ENCODE data around the gene ATP2A3.
A peak's percentile ranks its signal among the peaks of the same experiment; 100 is the strongest.

Gene ATP2A3

GRCh38 chr17:3964203-3965117, at the start of gene ATP2A3:
Gene ATP2A3, minus strand, starts transcription at chr17:3964437. Its CDS starts 146 bp downstream, at chr17:3964291.
- peak; percentile 60 for DNase-seq (ENCODE audit: low read depth)

DNA sequence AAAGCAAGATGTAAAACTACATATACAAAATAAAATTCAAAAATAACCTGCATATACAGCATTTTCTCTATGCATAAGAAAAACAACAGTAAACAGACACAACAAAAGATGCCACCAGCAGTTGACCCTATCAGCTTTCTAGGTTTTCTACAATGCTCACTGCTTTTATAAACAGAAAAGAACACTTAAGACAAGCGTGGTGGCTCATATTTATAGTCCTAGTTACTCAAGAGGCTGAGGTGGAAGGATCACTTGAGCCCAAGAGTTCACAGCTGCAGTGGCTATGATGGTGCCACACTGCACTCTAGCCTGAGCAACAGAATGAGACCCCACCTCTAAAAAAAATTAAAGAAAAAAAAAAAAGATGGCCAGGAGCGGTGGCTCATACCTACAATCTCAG, 46.5 kb upstream of the ATP2A3 start:
- no peak for DNase-seq (ENCODE audit: low read depth)

GRCh38 chr17:4009186-4009785, 45.0 kb upstream of the ATP2A3 start:
- DNase-seq (ENCODE audit: low read depth), result no peak

DNA sequence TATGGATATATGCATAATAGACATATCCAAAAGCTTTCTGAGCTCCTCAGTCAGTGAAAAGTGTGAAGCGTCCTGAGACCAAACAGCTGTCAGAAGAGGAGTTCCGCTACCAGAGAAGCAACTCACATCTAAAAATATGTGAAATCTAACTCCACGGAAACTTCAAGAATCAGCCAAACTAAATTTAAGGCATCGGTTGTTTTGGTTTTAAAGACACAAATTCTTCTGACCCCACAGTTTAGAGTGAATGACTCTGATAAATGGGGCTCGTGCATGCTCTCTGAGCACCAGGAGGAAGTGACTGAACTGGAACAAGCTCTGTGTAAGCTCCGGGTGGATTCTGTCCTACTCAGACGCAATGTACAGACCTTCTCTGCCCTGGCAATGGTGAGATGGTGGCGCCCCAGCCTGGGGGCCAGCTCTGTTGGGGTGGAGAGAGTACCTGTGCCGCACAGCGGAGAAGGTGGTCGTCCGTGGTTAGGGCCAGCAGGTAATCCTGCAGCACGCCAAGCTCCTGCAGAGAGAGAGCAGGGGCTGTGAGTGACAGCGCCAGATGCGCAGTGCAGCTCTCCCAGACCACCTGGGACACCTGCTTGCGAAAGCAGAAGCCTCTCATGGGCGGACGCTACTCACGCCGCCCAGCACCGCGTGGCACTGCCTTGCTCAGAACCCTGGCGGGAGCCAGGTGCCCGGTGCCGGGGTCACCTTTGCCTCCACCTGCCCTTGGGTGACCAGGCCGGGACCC, 44.4 kb upstream of the ATP2A3 start:
- no peak for DNase-seq (ENCODE audit: low read depth)

- DNase-seq (ENCODE audit: low read depth), result no peak
These were observed 43.8 kb upstream of the ATP2A3 start for GRCh38 chr17:4008082-4008435.

GRCh38 chr17:4007346-4008081, 43.3 kb upstream of the ATP2A3 start:
- no peak for DNase-seq (ENCODE audit: low read depth)

- DNase-seq (ENCODE audit: low read depth), result no peak
These were observed 42.5 kb upstream of the ATP2A3 start for GRCh38 chr17:4006745-4007211.

GRCh38 chr17:4006165-4006589, 41.9 kb upstream of the ATP2A3 start:
- no peak for DNase-seq (ENCODE audit: low read depth)

- DNase-seq (ENCODE audit: low read depth), result no peak
These were observed 41.3 kb upstream of the ATP2A3 start for GRCh38 chr17:4005296-4006164.

DNA sequence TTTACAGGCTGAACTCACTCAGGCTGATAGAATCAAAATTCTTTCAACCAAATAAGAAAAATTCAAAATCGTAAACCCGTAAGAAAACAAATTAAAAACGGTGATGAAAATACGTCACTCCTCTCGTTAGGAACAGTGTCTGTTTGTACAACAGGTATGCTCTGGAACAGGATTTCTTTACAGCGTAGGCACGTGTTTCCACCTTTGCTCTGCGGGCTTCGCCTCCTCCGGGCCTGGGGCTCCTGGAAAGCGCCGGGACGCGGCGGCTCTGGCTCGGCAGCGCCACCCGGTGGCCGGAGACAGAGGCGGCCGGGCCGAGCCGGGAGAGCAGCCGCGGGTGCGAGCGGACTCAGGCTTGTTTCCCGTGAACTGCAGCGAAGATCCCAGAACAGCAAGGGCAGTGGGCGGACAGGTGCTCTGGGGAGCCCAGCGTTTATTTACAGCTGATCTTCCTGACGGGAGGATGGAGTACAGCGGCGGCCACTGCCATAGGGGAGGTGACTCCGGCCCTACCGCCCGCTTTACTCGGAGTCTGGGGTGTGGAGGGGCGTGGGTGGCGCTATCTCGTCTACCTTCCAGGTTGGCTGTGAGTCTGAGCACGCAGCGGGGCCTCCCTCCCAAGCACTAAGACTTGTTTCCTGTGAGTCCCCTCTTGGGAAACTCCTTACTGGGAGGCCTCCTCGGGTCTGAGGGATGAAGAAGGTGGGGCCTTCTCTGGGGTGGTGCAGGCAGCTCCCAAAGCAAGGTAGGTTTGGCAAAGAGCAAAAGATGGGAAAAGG, 40.5 kb upstream of the ATP2A3 start:
- DNase-seq (ENCODE audit: low read depth), result peak; percentile 14

DNA sequence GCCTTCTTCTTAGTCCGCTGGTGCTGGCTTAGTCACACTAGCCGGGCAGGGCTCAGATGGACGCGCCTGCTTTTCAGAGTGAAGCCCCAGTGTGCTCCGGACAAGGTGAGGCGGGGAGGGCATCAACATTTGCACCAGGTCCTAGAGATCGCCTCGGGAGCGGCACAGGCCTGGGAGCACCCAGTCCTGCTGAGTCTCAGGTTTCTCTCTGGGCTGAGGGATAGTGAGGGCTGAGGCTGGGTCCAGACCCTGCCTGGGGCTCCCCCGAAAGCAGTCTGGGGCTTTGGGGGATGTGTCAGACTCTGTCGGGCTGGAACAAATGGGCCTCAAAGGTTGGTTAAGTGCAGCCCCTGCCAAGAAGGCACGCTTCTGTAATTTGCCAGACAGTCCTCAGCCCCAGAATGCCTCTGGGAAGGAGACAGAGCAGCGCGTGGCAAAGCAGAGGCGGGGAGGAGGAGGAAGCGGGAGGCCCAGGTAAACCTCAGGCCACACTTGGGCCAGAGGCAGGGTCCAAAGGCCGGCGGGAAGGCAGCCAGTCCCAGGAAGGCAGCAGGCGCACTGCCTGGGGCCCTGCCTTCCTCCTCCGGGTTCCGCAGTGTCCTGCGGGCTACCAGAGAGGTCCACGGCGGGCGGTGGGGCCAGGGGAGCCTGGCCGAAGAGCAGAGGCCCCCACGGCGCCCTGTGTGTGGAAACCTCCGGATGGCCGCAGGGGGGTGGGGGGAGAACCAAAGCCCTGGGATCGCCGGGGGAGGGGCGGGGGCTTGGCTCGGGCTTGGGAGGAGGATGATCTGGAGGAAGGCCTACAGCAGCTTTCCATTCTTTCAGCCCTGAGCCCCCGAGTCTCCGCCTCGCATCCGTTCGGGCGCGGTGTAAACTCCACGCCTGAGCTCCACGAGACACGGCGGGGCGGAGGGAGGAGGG, 39.5 kb upstream of the ATP2A3 start:
- no peak for DNase-seq (ENCODE audit: low read depth)

DNA sequence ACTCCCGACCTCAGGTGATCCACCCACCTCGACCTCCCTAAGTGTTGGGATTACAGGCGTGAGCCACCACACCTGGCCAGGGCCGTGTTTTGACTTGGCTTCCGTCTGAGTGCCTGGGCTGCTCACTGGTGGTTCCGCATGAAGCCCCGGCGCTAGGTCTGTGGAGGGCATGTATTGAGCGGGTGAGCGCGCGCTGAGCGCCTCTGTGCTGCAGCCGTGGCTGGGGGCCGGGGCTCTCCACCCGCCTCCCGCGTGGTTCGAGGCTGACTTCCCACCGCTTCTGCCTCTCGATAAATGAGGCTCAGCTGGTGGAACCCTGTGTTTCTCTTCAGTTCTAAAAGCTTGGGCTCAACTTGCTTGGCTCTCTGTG, 38.9 kb upstream of the ATP2A3 start:
- DNase-seq (ENCODE audit: low read depth), result no peak

DNA sequence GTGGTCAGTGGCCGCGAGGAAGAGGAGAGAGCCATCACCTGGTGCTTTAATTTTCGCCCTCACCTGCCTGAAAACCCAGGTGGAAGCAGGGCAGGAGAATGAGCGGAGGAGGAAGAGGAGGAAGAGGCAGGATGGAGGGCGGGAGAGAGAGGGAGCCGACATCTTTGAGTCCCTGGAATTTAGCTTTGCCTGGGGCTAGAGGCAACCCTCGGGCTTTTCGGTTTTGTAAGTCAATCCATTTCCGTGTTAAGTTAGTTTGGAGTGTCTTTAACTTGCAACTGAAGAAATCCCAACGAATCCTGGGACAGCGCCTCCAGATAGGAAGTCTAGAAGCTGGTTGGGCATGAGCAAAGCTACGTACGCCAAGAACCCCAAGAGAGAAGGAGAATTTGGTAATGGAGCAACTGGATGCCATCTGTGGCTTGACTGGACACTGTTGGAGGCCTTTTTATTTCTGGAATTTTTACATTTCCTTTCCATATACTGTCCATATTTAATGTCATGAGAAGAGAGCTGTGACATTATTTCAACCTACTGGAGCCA, 36.9 kb upstream of the ATP2A3 start:
- DNase-seq (ENCODE audit: low read depth), result no peak

DNA sequence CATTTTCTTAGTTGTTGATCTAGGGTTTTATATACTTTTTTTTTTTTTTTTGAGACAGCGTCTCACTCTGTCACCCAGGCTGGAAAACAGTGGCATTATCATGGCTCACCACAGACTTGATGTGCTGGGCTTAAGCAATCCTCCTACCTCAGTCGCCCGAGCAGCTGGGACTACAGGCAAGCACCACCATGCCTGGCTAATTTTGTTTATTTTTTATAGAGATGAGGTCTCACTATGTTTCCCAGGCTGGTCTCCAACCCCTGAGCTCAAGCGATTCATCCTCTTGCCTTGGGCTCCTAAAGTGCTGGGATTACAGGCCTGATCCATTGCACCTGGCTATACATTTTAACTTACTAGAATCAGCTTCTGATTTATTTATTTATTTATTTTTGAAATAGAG, 34.2 kb upstream of the ATP2A3 start:
- no peak for DNase-seq (ENCODE audit: low read depth)

GRCh38 chr17:3995067-3995466, 30.8 kb upstream of the ATP2A3 start:
- DNase-seq (ENCODE audit: low read depth), result no peak

GRCh38 chr17:3994221-3994576, 30.0 kb upstream of the ATP2A3 start:
- no peak for DNase-seq (ENCODE audit: low read depth)

DNA sequence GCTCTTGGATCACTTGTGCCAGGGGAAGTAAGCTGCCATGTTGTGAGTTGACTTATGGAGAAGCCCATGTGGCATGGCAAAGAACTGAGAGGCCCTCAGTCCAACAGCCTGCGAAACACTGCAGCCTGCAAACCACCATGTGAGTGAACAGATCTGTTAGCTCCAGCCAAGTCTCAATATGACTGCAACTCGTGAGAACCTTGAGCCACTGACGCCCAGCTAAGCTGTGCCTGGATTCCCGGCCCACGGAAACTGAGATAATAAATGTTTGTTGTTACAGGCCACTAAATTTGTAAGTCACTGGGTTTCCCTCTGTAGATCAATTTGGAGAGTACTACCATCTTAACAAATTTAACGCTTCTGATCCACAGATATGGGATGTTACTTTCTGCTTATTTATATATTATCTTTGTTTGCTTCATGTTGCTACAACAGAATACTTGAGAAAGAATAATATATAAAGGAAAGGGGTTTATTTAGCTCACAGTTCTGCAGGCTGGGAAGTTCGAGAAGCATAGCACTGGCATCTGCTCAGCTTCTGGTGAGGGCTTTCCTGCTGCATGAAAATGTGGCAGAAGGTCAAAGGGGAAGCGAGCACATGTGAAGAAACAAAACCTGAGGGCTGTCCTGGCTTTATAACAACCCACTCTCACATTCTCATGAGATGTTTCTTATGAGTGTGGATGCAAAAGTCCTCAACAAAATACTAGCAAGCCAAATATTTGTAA, 29.4 kb upstream of the ATP2A3 start:
- no peak for DNase-seq (ENCODE audit: low read depth)

DNA sequence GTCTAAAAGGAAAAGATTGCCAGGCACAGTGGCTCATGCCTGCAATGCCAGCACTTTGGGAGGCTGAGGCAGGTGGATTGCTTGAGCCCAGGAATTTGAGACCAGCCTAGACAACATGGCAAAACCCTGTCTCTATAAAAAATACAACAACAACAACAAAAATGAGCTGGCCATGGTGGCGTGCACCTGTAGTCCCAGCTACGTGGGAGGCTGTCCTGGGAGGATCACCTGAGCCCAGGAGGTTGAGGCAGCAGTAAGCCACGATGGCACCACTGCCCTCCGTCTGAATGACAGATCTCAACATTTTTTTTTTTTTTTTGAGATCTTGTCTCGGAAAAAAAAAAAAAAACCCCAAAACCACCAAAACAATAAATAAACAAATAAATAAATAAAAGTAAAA, 28.1 kb upstream of the ATP2A3 start:
- DNase-seq (ENCODE audit: low read depth), result no peak

Measured in stimulated activated CD8-positive, alpha-beta memory T cell treated with anti-CD3 and anti-CD28 coated beads, Interleukin-12 subunit alpha, Interleukin-12 subunit beta, amount 100 ng/mL, for 4 hours (primary cell).